Motor neuron (in vitro differentiated cells): ENCODE results near the gene TMCC1. TPM values are rescaled to one million over a fixed set of nuclear protein-coding genes. Genes with fewer than 3 reads are reported as not detected.
"Not testable (repeated sequence)": the region's sequence is repeated elsewhere in the genome, so short reads cannot be mapped to it uniquely, and the experiment has no call there.

Source experiments
- ATAC-seq, 8 experiments: fragments of 200-7000 bp; cut with Tn5 transposase; replicated peaks in 6 of 8; 2 replicates each; pipeline ENCODE4 v1.8.0; 2021; ENCODE audit warnings: mild to moderate bottlenecking in 8 of 8, moderate library complexity in 8 of 8
- H3K27ac ChIP-seq, 2 donors: fragments of 250-450 bp; sonication (Bioruptor Pico); 2 replicates each; pipeline ENCODE4 v1.9.0; 2021; ENCODE audit warnings: antibody characterized with exemption in 2 of 2, mild to moderate bottlenecking in 2 of 2, moderate library complexity in 1 of 2
- H3K4me1 ChIP-seq, 2 donors: fragments of 250-450 bp; sonication (Bioruptor Pico); replicated peaks in 1 of 2; 2 replicates each; pipeline ENCODE4 v1.6.1; 2021; ENCODE audit warnings: antibody characterized with exemption in 2 of 2, mild to moderate bottlenecking in 2 of 2, moderate library complexity in 1 of 2
- H3K4me3 ChIP-seq, 5 donors: fragments of 250-450 bp; sonication (Bioruptor Pico); 2 replicates each; pipeline ENCODE4 v1.9.0; 2021; ENCODE audit warnings: antibody characterized with exemption in 5 of 5, mild to moderate bottlenecking in 5 of 5, moderate library complexity in 4 of 5
- WGBS, 10 experiments: fragments of 450-650 bp; shearing (Covaris generic); methylation state at CpG; one replicate each; pipeline ENCODE4 v1.0.0; 2022; 5-methylcytosine and 5-hydroxymethylcytosine counted together
- in situ Hi-C, 9 experiments: fragments of 400-800 bp; cut with MboI; loops; one replicate each; pipeline ENCODE4 v1.15.0; 2021; ENCODE audit warnings: low sequenced_read_pairs in 9 of 9, low pct_unique_long_range_greater_than_20kb in 2 of 9; ENCODE audit not compliant: unreplicated experiment in 9 of 9
- total RNA-seq, 8 experiments: library from RNA; unstranded; fragments of 300-600 nt; gene quantifications; 2 replicates each; pipeline versions ENCODE4 v1.2.3 to v1.2.4, GENCODE V29; 2022

The TMCC1 gene
- total RNA-seq, 8 experiments from 2014 or later: 20.0 to 53.2 (median 33.8) TPM

DNA sequence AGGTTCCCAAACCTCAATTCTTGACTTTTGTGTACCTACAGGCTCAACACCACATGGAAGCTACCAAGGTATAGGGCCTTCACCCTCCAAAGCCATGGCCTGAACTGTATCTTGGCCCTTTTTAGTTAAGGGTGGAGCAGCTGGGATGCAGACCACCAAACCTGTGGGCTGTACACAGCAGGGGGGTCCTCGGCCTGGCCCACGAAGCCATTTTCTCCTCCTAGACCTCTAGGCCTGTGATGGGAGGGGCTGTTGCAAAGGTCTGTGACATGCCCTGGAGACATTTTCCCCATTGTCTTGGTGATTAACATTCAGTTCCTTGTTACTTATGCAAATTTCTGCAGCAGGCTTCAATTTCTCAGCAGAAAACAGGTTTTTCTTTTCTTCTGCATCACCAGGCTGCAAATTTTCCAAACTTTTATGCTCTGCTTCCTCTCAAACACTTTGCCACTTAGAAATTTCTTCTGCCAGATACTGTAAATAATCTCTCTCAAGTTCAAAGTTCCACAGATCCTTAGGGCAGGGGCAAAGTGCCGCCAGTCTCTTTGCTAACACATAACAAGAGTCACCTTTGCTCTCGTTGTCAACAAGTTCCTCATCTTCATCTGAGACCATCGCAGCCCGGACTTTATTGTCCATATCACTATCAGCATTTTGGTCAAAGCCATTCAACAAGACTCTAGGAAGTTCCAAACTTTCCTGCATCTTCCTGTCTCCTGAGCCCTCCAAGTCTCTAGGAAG lies 196.1 kb downstream of the TMCC1 start:
- H3K4me3 ChIP-seq: no peak overlapping the region
- WGBS, 10 experiments: 97 to 100% (median 100%) methylated on average over 2 to 6 of the region's 6 CpGs; no CpG with 5 or more reads in 4 of the 10 experiments
- ATAC-seq: no peak
- peaks cover 7 to 8% of the 10 kb centered on the region in 2 donors for H3K4me1 ChIP-seq
- no peak overlapping the region for H3K27ac ChIP-seq
- in situ Hi-C loops: no loop called here

DNA sequence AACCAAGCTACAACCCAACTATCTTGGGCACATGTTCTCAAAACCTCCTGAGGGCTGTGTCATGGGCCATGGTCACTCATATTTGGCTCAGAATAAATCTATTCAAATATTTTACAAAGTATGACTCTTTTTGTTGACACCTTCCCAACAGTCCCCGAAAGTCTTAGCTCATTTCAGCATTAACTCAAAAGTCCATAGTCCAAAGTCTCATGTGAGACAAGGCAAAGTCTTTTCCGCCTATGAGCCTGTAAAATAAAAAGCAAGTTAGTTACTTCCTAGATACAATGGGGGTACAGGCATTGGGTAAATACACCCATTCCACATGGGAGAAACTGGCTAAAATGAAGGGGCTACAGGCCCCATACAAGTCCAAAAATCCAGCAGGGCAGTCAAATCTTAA lies 197.1 kb downstream of the TMCC1 start:
- H3K27ac ChIP-seq, in situ Hi-C loops, H3K4me3 ChIP-seq, H3K4me1 ChIP-seq, ATAC-seq: not testable (repeated sequence)
- WGBS, 10 experiments: 57 to 100% (median 100%) methylated on average over 1 to 2 of the region's 2 CpGs; no CpG with 5 or more reads in 3 of the 10 experiments

DNA sequence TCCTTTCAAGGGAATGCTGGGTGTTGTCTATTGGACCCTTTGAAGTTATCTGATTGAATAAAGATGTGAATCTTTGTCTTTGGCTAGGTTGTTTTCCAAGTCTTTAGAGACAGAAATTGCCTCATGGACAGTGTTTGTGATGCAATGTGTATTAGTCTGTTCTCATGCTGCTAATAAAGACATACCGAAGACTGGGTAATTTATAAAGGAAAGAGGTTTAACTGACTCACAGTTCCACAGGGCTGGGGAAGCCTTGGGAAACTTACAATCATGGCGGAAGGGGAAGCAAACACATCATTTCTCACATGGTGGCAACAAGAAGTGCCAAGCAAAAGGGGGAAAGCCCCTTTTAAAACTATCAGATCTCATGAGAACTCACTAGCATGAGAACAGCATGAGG lies 198.3 kb downstream of the TMCC1 start:
- in situ Hi-C loops: no loop called here
- peak in 2 of 8 experiments; percentile 34 to 37 for ATAC-seq
- WGBS, 10 experiments: 0 to 100% (median 88%) methylated on average over 1 to 2 of the region's 2 CpGs; no CpG with 5 or more reads in 2 of the 10 experiments
- Histone ChIP-seq H3K4me3 (no peak overlapping the region), H3K4me1 (peaks cover 11 to 12% of the 10 kb centered on the region in 2 donors), H3K27ac (no peak overlapping the region)

DNA sequence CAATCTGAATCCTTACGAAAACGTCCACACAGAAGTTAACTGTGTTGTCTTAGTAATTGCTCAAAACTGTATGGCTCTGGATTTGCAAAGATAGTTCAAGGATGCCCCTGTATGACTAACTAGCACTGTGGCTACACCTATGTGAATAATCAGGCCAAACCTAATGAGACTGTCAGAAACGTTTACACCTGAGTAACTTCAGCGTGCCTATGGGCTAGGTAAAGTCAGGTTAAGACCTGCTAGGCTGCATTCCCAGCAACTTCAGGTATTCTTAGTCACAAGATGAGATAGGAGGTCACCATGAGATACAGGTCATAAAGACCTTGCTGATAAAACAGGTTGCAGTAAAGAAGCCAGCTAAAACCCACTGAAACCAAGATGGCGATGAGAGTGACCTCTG lies 199.3 kb downstream of the TMCC1 start:
- no peak overlapping the region for H3K27ac ChIP-seq
- H3K4me3 ChIP-seq: no peak overlapping the region
- in situ Hi-C loops: no loop called here
- H3K4me1 ChIP-seq: peaks cover 16 to 18% of the 10 kb centered on the region in 2 donors
- WGBS, 10 experiments: 71 to 100% (median 96%) methylated on average over 1 to 5 of the region's 5 CpGs
- ATAC-seq: no peak

DNA sequence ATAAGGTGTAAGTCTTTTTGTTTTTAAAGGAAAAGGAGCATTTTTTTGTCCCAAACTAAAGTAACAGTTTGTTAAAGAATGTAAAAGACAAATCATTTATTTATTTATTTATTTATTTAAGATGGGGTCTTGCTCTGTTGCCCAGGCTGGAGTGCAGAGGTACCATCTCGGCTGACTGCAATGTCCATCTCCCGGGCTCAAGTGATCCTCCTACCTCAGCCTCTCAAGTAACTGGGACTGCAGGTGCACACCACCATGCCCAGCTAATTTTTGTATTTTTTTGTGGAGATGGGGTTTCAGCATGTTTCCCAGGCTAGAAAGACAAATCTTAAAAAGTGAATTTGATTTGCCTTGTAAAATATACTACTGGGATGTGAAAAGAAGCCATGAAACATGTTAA lies 200.8 kb downstream of the TMCC1 start:
- H3K27ac ChIP-seq: no peak overlapping the region
- WGBS, 10 experiments: 80 to 100% (median 100%) methylated on average over 1 to 2 of the region's 2 CpGs; no CpG with 5 or more reads in 5 of the 10 experiments
- no peak overlapping the region for H3K4me3 ChIP-seq
- in situ Hi-C loops: no loop called here
- no peak for ATAC-seq
- H3K4me1 ChIP-seq: peaks cover 22 to 28% of the 10 kb centered on the region in 2 donors

DNA sequence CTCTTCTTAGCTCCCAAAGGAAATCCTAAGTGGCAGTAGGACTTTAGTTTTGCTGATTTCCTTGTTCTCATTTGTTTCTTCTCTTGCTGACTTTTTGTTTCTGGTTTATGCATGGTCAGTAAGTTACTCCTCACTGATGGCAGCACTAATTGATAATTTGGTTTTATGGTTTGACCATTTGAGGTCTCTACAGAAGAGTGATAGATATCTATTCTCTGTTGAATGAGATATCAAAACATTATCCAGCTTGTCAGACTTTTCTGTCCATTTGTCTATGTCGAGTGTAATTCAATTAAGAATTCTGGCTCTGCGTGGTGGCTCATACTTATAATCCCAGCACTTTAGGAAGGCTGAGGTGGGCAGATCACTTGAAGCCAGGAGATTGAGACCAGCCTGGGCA lies 202.5 kb downstream of the TMCC1 start:
- Histone ChIP-seq H3K27ac (no peak overlapping the region), H3K4me1 (peaks cover 30 to 31% of the 10 kb centered on the region in 2 donors), H3K4me3 (no peak overlapping the region)
- no peak for ATAC-seq
- in situ Hi-C loops: no loop called here
- WGBS, 10 experiments: 60 to 100% (median 92%) methylated on average over 1 to 2 of the region's 2 CpGs; no CpG with 5 or more reads in 2 of the 10 experiments

DNA sequence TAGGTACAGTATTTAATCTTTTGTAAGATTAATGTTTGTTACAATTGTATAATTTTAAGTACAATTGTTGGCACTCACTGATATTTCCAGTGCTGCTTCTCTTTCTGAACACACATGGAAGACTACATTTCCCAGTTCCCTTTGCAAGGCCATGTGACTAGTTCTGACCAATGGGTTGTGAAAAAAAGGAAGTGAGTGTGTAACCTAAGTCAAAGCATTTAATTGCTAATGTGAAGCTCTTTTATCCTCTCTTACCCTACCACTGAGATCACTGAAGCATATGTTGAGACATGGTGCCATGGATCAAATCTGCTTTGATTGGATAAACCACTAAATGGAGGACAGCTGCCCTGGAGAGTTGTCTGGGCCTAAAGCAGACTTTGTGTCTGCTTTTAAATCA lies 203.1 kb downstream of the TMCC1 start:
- in situ Hi-C loops: no loop called here
- peak; percentile 9 to 82 (median 52) for ATAC-seq
- H3K4me3 ChIP-seq: no peak overlapping the region
- no peak overlapping the region for H3K27ac ChIP-seq
- H3K4me1 ChIP-seq: peaks cover 30 to 31% of the 10 kb centered on the region in 2 donors

DNA sequence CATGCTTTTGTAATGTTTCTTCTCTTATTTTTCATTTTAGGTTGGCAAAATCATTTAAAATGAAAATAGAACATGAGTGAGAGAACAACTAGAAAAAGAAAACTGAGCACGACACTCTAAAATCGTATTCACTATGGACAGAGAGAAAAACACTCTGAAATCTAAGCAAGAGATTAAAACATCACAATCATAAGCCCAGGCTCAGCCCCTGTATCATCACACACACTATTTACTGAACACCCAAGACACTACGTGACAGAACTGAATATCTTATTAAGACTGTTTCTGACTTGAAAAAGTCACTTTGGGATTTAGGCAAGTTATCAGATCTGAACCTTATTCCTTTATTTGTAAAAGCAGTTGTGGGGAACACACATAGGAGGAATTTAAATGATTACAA lies 204.5 kb downstream of the TMCC1 start:
- in situ Hi-C loops: no loop called here
- ATAC-seq: no peak
- 31 to 100% (median 60%) methylated on average over 1 to 3 of the region's 3 CpGs; no CpG with 5 or more reads in 1 of the 10 experiments for WGBS, 10 experiments
- Histone ChIP-seq H3K27ac (no peak overlapping the region), H3K4me3 (peak overlapping the region in 1 of 5 donors; percentile 44), H3K4me1 (peaks cover 30 to 31% of the 10 kb centered on the region in 2 donors)

DNA sequence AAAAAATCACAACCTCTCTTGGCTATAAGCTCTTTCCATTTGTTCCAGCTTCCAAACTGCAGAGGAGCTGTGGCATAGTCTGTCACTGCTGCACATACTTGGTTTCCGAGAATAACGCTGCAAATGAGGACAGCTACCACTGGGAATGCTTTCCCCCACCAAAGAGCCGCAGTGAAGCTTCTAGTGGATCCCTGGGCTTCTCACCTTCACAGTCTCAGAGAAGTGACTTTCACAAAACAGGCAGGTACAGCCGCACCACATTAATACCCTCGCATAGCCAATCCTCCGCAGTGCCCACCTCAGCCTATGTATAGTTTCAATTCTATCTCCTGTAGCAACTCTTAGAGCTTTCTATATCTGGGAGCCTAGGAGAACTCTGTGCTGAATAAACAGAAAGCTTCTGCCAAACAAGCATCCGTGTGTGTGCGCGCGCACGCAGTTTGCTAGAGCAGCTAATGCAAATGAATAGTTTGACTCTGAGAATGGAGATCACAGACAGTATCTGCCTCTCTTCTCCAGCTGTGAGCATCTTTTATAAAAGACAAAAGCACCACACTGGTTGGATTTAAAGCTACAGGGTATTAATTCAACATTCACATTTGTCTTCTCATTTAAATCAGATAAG lies 205.1 kb downstream of the TMCC1 start:
- Histone ChIP-seq H3K4me1 (peaks cover 30 to 31% of the 10 kb centered on the region in 2 donors), H3K4me3 (peak overlapping the region; percentile 28 to 44 (median 33)), H3K27ac (peak overlapping the region in 1 of 2 donors; percentile 7)
- in situ Hi-C loops: no loop called here
- ATAC-seq: peak; percentile 86 to 95 (median 90)
- 0 to 80% (median 2%) methylated on average over 1 to 11 of the region's 11 CpGs for WGBS, 10 experiments

DNA sequence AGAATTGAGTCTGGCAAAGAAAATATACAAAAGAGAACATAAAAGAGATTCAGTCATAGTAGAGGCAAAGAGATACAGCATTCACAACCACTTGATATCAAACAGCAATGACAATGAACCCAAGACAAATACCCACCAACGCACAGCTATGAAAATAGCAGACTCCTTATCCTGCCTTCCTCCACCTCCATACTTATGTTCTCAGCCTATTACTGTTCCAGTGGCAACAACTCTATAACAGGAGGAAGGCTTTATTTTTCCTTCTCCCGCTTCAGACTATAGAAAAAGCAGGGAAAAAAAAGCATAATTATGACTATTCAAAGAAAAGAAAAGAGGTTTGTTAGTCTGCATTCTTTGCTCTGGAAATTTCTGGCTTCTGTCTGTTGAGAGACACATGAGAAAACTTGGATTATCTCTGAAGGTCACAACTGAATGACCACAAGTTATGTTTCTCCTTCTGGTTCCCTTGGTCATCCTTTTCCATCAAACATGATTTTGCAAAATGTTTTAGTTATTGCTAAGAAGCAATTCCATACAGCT lies 205.9 kb downstream of the TMCC1 start:
- WGBS, 10 experiments: 72 to 100% (median 93%) methylated on average over 1 to 2 of the region's 2 CpGs; no CpG with 5 or more reads in 2 of the 10 experiments
- ATAC-seq: no peak
- Histone ChIP-seq H3K27ac (no peak overlapping the region), H3K4me3 (peak overlapping the region in 4 of 5 donors; percentile 29 to 44 (median 36)), H3K4me1 (peaks cover 30 to 31% of the 10 kb centered on the region in 2 donors)
- in situ Hi-C loops: no loop called here

DNA sequence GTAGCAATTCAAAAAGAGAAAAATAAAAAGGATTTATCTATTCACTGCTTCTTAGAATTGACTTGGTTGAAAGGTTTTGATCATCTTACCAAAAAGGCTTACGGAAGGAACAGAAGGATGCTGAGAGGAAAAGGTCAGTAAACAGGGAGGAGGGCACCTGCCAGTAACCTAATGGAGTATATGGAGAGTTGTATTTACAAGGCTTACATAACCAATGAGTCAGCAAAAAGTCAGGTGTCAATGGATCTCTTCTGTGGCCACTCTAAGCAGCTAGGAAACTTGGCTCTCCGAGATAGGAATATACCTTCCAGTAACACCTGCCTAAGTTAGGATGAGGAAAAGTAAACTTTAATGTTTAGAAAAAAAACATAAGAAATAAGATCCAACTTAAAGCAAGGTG lies 206.6 kb downstream of the TMCC1 start:
- H3K27ac ChIP-seq: no peak overlapping the region
- ATAC-seq: no peak
- 75 to 100% (median 93%) methylated on average over 1 to 2 of the region's 2 CpGs for WGBS, 10 experiments
- in situ Hi-C loops: no loop called here
- peak overlapping the region in 1 of 5 donors; percentile 44 for H3K4me3 ChIP-seq
- peaks cover 30 to 31% of the 10 kb centered on the region in 2 donors for H3K4me1 ChIP-seq

DNA sequence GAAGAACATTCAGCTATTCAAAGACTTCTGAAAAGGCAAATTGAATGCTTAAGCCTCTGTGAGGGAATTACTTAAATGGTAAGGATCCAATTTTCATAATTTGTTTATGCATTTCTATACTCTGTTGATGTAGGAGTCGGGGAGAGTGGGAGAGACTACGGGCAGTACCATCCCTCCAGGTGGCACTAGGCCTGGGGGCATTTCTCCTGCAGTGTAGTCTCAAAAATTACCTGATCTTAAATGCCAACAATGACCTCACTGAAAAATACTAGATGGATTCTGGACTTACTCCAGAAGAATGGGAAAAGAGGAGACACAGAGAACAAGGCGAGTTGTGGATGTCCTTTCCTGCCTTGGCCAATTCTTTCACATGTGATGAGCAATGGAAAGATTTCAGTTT lies 209.2 kb downstream of the TMCC1 start:
- ATAC-seq: peak in 1 of 8 experiments; percentile 26
- in situ Hi-C loops: no loop called here
- whole genome bisulfite sequencing, 10 experiments: 20 to 100% (median 93%) methylated on average over 1 to 3 of the region's 3 CpGs; no CpG with 5 or more reads in 1 of the 10 experiments
- Histone ChIP-seq H3K4me3 (no peak overlapping the region), H3K4me1 (peaks cover 17 to 20% of the 10 kb centered on the region in 2 donors), H3K27ac (no peak overlapping the region)

DNA sequence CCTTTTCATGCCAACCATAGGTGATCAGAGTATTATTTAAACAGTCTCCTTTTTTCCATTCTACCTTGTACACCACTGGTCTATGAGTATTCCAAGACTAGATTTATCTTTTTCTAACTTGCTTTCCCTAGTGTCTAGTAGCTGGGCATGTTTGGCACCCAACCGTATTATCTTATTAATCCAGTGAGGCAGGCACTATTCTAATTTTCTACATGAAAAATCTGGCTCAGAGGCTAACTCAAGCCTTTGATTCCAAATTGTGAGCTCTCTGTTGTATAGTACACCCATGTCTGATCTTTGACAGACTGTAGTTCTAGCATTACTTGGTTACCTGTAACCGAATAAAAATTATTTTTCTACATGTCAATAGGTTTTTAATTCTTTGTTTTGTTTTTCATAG lies 210.3 kb downstream of the TMCC1 start:
- 82 to 100% (median 100%) methylated on average over 1 to 2 of the region's 2 CpGs; no CpG with 5 or more reads in 1 of the 10 experiments for WGBS, 10 experiments

More for the DNA sequence above, 210.3 kb downstream of the TMCC1 start:
- H3K4me3 ChIP-seq: no peak overlapping the region
- no peak overlapping the region for H3K27ac ChIP-seq
- peaks cover 7 to 14% of the 10 kb centered on the region in 2 donors for H3K4me1 ChIP-seq
- no peak for ATAC-seq
- in situ Hi-C loops: no loop called here
